ENCODE results near the gene OOEP. TPM values are rescaled to one million over a fixed set of nuclear protein-coding genes. Genes with fewer than 3 reads are reported as not detected.

OOEP gene
- not detected for total RNA-seq

DNA sequence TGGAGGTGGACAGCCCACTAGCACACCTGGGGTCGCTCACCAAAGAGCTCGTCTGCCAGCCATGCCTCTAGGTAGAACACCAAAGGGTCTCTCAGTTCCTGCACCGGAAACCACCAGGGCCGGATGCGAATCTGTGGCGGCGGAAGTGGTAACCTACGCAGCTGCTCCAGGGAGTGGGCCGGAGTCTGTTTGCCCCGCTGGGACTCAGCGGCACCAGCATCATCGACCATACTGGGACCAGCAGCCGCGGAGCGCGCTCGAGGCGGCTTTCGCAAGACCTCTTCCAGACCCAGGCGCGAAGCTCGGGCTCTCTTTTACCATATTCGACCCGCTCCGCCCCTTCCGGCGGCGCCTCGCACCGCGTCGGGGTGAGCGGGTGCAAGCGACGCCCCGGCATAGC lies at the start of gene OOEP:
OOEP (minus strand) TSS at position 335 of the 400 bp plus-strand sequence; CDS start at position 230, 105 bp downstream.

DNA sequence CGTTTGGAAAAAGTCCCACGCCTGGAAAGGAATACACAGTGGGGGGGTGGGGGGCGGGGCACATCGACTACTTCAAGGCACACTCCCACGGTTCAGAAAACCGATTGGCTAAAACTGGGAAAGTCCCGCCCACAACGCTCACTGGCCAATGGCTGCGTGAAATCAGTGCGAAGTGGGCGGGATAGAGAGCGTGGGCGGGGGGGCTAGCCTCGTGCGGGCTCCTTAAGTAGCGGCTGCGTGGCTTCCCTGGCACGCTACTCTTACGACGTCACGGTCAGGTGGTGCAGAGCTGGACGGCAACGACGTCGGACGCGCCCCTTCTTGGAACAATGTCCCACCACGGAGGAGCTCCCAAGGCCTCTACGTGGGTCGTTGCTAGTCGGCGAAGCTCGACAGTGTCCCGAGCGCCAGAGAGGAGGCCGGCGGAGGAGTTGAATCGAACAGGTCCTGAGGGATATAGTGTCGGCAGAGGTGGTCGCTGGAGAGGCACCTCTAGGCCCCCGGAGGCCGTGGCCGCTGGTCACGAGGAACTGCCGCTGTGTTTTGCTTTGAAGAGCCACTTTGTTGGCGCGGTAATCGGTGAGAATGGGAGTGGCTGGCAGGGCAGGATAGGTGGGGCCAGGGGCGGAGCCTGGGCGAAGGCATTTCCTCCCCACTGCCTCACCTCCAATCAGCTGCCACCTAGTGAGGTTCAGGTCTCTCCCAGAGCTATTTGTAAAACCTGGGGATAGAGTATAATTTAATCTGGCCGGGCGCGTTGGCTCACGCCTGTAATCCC lies 25.1 kb upstream of the OOEP start, which contains the start of gene DDX43:
DDX43 (plus strand) TSS at position 252 of the 778 bp plus-strand sequence; CDS start at position 330, 78 bp downstream.

DNA sequence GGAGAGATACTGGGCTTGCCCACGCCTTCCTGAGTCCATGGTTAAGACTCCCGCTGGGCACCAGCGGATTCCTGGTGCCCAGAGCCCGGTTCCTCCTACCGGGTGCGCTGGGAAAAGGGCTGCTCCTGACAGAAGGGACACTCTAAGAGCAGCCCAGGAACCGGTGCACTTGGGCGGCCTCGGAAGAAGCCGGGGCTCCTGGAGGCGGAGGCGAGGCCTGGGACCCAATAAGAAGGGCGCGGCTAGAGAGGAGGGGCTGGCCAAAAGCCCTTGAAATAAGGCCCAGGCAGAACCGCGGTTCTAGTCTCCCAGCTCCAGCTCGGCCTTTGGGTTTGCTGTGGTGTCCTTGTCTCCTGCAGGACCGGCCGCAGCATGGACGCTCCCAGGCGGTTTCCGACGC lies 7.3 kb downstream of the OOEP start, which contains the start of gene KHDC3L:
KHDC3L (plus strand) TSS at position 301 of the 400 bp plus-strand sequence; CDS start at position 373, 72 bp downstream.

DNA sequence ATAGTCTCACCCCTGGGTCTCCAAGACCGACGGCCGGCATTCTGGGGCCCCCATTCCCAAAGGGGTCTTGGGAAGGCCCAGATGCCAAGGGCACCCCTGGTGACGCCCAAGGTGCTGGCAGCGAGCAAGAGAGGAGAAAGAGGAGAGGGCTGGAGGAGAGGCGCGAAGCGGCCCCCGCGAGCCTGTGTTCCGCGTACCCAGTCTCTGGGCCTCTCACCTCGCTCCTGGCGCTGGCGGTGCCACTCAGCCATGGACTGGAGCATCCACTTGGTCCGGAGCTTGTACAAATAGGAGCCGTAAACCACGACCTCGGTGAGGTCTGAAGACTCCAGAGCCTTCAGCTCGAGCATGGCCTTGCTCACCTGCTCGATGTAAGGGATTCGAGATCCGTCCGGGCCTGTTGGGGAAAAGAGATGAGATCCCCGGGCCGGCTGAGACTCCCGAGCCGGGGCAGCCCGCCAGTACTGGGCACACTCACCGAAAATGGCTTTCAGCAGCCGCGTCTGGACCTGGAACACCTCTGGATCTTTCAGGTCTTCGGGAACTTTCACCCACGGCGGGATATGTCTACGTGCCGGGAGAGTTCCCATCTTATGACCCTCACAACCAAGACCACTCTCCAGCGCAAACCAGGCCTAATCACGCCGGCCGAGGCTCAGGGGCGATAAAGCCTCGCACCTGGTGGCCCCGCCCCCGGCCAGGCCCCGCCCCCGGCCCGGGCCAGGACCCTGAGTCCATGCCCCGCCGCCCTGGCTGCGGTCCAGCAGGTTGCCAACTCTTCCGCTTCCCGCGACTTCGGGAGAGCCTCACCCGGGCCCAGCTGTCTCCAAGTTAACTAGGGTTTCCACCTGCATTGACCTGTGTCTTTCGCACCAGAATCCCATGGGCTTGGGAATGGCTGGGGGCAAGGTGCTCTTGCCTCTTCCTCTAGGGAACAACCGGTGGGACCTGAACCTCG lies 15.8 kb downstream of the OOEP start, which contains the start of gene DPPA5:
DPPA5 (minus strand) TSS at position 641 of the 958 bp plus-strand sequence; CDS start at position 590, 51 bp downstream.

Small RNAs within 50 kb of the gene (small RNA-seq; reads per million reads assigned to genes)
- gene RPL39P3 (ENCODE audit: low replicate concordance): 0.09 reads per million

Other genes with a start within 250 kb of the OOEP start
- not detected for gene KHDC1L, start 144.4 kb downstream of the OOEP start, total RNA-seq
- gene KHDC1, start 106.7 kb downstream of the OOEP start, total RNA-seq: 5.6 TPM
- gene DPPA5, start 15.6 kb downstream of the OOEP start, total RNA-seq: not detected
- gene KHDC3L, start 7.2 kb downstream of the OOEP start, total RNA-seq: not detected
- gene DDX43, start 24.9 kb upstream of the OOEP start, total RNA-seq: 0.31 TPM
- 1.6 TPM for gene CGAS, start 82.4 kb upstream of the OOEP start, total RNA-seq
- gene MTO1, start 91.8 kb upstream of the OOEP start, total RNA-seq: 29.7 TPM
- gene EEF1A1, start 151.1 kb upstream of the OOEP start, total RNA-seq: 10,580 TPM

Measured in parietal lobe (tissue), 2 donors.